Measurements from ENCODE around the gene FHIT.

DNA sequence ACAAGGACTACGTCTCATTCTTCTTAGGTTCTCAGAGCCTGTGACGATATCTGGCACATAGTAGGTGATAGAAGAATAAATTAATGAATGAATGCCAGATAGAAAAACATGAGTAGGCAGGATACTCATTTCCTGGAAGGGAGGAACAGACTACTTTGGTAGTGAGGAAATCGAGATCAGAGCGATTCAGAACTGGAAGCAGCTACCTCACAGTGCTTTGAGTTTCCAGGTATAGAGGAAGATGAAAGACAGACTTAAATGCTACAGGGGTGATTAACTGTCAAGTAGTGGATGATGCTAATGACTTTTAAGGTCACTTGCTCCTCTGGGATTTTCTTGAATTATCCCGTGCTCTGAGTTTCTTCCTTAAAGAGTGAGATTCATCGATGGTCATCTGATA lies 1249.9 kb downstream of the FHIT start:
- TF ChIP-seq, protein P1, sequence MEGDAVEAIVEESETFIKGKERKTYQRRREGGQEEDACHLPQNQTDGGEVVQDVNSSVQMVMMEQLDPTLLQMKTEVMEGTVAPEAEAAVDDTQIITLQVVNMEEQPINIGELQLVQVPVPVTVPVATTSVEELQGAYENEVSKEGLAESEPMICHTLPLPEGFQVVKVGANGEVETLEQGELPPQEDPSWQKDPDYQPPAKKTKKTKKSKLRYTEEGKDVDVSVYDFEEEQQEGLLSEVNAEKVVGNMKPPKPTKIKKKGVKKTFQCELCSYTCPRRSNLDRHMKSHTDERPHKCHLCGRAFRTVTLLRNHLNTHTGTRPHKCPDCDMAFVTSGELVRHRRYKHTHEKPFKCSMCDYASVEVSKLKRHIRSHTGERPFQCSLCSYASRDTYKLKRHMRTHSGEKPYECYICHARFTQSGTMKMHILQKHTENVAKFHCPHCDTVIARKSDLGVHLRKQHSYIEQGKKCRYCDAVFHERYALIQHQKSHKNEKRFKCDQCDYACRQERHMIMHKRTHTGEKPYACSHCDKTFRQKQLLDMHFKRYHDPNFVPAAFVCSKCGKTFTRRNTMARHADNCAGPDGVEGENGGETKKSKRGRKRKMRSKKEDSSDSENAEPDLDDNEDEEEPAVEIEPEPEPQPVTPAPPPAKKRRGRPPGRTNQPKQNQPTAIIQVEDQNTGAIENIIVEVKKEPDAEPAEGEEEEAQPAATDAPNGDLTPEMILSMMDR (IDR thresholded peaks at IDR 0.05 in 4 of 5, conservative IDR thresholded peaks at IDR 0.05 in 1 of 5) = no peak
- no peak for TF ChIP-seq POLR2A (IDR thresholded peaks at IDR 0.05)
